Measurements from ENCODE around the gene SMIM26. TPM values are rescaled to one million over a fixed set of nuclear protein-coding genes. Genes with fewer than 3 reads are reported as not detected.

SMIM26 gene
- total RNA-seq, 1 experiment from 2014 or later = 148 TPM

Small RNA genes within 50 kb of the gene (small RNA-seq; reads per million reads assigned to genes)
- 0 reads per million in 2 experiments for gene RN7SL638P
- 0 reads per million in 2 experiments for gene RNU6ATAC34P

Other genes starting within 250 kb of the SMIM26 start
- gene DZANK1, start 100.4 kb upstream of the SMIM26 start, total RNA-seq (2014; rRNA removed; shearing (Covaris generic)) = 2.7 and 4.6 TPM in 2 replicates
- 24.2 and 26.3 TPM in 2 replicates for gene POLR3F, start 100.0 kb upstream of the SMIM26 start, total RNA-seq (2014; rRNA removed; shearing (Covaris generic))
- 15.7 and 17.8 TPM in 2 replicates for gene RBBP9, start 70.2 kb upstream of the SMIM26 start, total RNA-seq (2014; rRNA removed; shearing (Covaris generic))
- gene SEC23B, start 59.5 kb upstream of the SMIM26 start, total RNA-seq (2014; rRNA removed; shearing (Covaris generic)) = 103 and 104 TPM in 2 replicates
- 70.4 and 82.0 TPM in 2 replicates for gene DTD1, start 20.6 kb downstream of the SMIM26 start, total RNA-seq (2014; rRNA removed; shearing (Covaris generic))
- not detected in 2 replicates for gene SCP2D1, start 246.4 kb downstream of the SMIM26 start, total RNA-seq (2014; rRNA removed; shearing (Covaris generic))

All from SK-MEL-5 (cell line).